ENCODE data around the gene HSPA1A. TPM values are rescaled to one million over a fixed set of nuclear protein-coding genes. Genes with fewer than 3 reads are reported as not detected.

The HSPA1A gene
- polyA plus RNA-seq, 3 donors: 144 to 215 (median 200) TPM

DNA sequence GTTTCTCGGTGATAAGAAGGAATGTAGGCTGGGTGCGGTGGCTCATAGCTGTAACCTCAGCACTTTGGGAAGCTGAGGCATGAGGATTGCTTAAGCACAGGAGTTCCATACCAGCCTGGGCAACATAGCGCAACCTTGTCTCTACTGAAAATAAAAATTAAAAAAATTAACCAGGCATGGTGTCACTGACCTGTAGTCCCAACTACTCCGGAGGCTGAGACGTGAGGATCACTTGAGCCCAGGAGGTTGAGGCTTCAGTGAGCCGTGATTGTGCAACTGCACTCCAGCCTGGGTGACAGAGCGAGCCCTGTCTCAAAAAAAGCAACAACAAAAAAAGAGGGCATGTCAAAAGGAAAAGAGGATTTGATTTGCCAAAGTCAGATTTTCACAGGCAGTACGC is 43.4 kb downstream of the HSPA1A start:
- TF ChIP-seq, protein P1, sequence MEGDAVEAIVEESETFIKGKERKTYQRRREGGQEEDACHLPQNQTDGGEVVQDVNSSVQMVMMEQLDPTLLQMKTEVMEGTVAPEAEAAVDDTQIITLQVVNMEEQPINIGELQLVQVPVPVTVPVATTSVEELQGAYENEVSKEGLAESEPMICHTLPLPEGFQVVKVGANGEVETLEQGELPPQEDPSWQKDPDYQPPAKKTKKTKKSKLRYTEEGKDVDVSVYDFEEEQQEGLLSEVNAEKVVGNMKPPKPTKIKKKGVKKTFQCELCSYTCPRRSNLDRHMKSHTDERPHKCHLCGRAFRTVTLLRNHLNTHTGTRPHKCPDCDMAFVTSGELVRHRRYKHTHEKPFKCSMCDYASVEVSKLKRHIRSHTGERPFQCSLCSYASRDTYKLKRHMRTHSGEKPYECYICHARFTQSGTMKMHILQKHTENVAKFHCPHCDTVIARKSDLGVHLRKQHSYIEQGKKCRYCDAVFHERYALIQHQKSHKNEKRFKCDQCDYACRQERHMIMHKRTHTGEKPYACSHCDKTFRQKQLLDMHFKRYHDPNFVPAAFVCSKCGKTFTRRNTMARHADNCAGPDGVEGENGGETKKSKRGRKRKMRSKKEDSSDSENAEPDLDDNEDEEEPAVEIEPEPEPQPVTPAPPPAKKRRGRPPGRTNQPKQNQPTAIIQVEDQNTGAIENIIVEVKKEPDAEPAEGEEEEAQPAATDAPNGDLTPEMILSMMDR (IDR thresholded peaks at IDR 0.05): no peak
- Mint-ChIP-seq H3K27me3 (ENCODE audit: low read depth in 3 of 3) (peaks cover 0 to 2% (median 1%) of the 10 kb centered on the region in 3 donors), H3K36me3 (peaks cover 35 to 61% of the 10 kb centered on the region in 2 donors), H3K9me3 (peaks cover 0 to 5% (median 0%) of the 10 kb centered on the region in 7 donors), H3K4me3 (no peak overlapping the region), H3K27ac (peak overlapping the region in 1 of 7 donors; percentile 24), H3K4me1 (peaks cover 17% of the 10 kb centered on the region)
- Histone ChIP-seq H4K20me1 (ENCODE audit: insufficient read depth, low read length) (peaks cover 6% of the 10 kb centered on the region), H3K27me3 (ENCODE audit: control insufficient read depth in 2 of 2, insufficient read depth in 2 of 2, low read length in 2 of 2) (no peaks in the 10 kb centered on the region), H3K4me3 (replicated peaks in 1 of 3; ENCODE audit: low read depth in 2 of 3, low read length in 3 of 3) (no peak overlapping the region), H2AFZ (ENCODE audit: insufficient read depth, low read depth, low read length, poor library complexity, severe bottlenecking) (no peak overlapping the region), H3K9ac (ENCODE audit: insufficient read depth, low read length, poor library complexity, severe bottlenecking) (no peak overlapping the region), H3K36me3 (replicated peaks in 1 of 2; ENCODE audit: control insufficient read depth in 1 of 2, insufficient read depth in 2 of 2, low read length in 2 of 2) (peaks cover 36 to 47% of the 10 kb centered on the region in 2 donors), H3K79me2 (ENCODE audit: insufficient read depth, low read length) (peaks cover 16% of the 10 kb centered on the region), H3K4me1 (ENCODE audit: control insufficient read depth in 1 of 2, insufficient read depth in 2 of 2, low read length in 2 of 2) (peaks cover 16 to 18% of the 10 kb centered on the region in 2 donors), H3K9me3 (replicated peaks in 1 of 2; ENCODE audit: control insufficient read depth in 1 of 2, insufficient read depth in 1 of 2, low read length in 2 of 2) (no peaks in the 10 kb centered on the region), H3K4me2 (replicated peaks; ENCODE audit: extremely low read depth, low read length, poor library complexity, severe bottlenecking) (no peak overlapping the region), H3K27ac (ENCODE audit: low read depth in 1 of 2, low read length in 2 of 2) (no peak overlapping the region)
- 73% methylated on average over 3 of the region's 8 CpGs for WGBS (ENCODE audit: insufficient coverage)
- intact Hi-C loops (cut with micrococcal nuclease): no loop called here
- DNase-seq: no peak

DNA sequence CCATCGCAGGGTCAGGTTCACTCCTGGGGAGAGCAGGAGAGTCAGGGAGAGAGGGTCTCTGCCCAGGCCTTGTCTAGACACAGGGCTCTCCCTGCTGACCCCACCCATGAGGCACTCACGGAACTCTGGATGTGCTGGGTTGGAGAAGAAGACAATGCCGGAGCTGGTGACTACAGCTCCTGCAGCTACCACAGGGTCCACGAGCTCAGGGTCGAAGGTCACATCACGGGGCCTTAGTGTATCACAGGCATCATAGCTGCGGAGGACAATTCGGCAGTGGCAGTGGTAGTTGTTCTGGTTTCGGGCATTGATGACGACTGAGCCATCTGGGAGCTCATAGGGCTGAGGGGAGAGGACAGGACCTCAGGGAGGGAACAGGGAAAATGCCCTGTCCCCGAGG is 44.6 kb downstream of the HSPA1A start:
- intact Hi-C loops (cut with micrococcal nuclease): loop anchor here (5.0 to 10.0 kb wide), 2 partner anchors 37 to 315 kb away; partner anchors contain the start of genes ATP6V1G2 (in 1 of the 2), DDX39B (in 1 of the 2), EHMT2 (in 1 of the 2) and NFKBIL1 (in 1 of the 2)

More for the DNA sequence above, 44.6 kb downstream of the HSPA1A start:
- whole genome bisulfite sequencing (ENCODE audit: insufficient coverage): 95% methylated on average over 11 of the region's 11 CpGs
- peak overlapping the region in 1 of 7 donors; percentile 40 for H3K27ac Mint-ChIP-seq
- peaks cover 35 to 61% of the 10 kb centered on the region in 2 donors for H3K36me3 Mint-ChIP-seq
- no peak overlapping the region for H3K27ac ChIP-seq (ENCODE audit: low read depth in 1 of 2, low read length in 2 of 2)
- TF ChIP-seq, protein P1 (IDR thresholded peaks at IDR 0.05): no peak
- H3K36me3 ChIP-seq (replicated peaks in 1 of 2; ENCODE audit: control insufficient read depth in 1 of 2, insufficient read depth in 2 of 2, low read length in 2 of 2): peaks cover 36 to 47% of the 10 kb centered on the region in 2 donors
- H3K4me1 ChIP-seq (ENCODE audit: control insufficient read depth in 1 of 2, insufficient read depth in 2 of 2, low read length in 2 of 2): peaks cover 22 to 28% of the 10 kb centered on the region in 2 donors
- no peak overlapping the region for H3K9ac ChIP-seq (ENCODE audit: insufficient read depth, low read length, poor library complexity, severe bottlenecking)
- peaks cover 23% of the 10 kb centered on the region for H3K4me1 Mint-ChIP-seq
- no peaks in the 10 kb centered on the region for H3K27me3 ChIP-seq (ENCODE audit: control insufficient read depth in 2 of 2, insufficient read depth in 2 of 2, low read length in 2 of 2)
- H3K27me3 Mint-ChIP-seq (ENCODE audit: low read depth in 3 of 3): peaks cover 0 to 2% (median 2%) of the 10 kb centered on the region in 3 donors
- H3K4me3 Mint-ChIP-seq: peak overlapping the region in 1 of 2 donors; percentile 34
- no peak overlapping the region for H3K4me3 ChIP-seq (replicated peaks in 1 of 3; ENCODE audit: low read depth in 2 of 3, low read length in 3 of 3)
- no peaks in the 10 kb centered on the region for H3K9me3 ChIP-seq (replicated peaks in 1 of 2; ENCODE audit: control insufficient read depth in 1 of 2, insufficient read depth in 1 of 2, low read length in 2 of 2)
- no peak overlapping the region for H2AFZ ChIP-seq (ENCODE audit: insufficient read depth, low read depth, low read length, poor library complexity, severe bottlenecking)
- H3K79me2 ChIP-seq (ENCODE audit: insufficient read depth, low read length): peaks cover 16% of the 10 kb centered on the region
- no peak overlapping the region for H3K4me2 ChIP-seq (replicated peaks; ENCODE audit: extremely low read depth, low read length, poor library complexity, severe bottlenecking)
- H4K20me1 ChIP-seq (ENCODE audit: insufficient read depth, low read length): peaks cover 6% of the 10 kb centered on the region
- peaks cover 0 to 5% (median 0%) of the 10 kb centered on the region in 7 donors for H3K9me3 Mint-ChIP-seq
- no peak for DNase-seq
